SKM-1 (cell line): Measurements from ENCODE around the gene HOXA13.
A peak's percentile ranks its signal among the peaks of the same experiment; 100 is the strongest.

Experiments used
- DNase-seq: peaks from one replicate; lab custom pipeline; 2025; ENCODE audit not compliant: unreplicated experiment; lab: John Stamatoyannopoulos, UW

HOXA13 gene

DNA sequence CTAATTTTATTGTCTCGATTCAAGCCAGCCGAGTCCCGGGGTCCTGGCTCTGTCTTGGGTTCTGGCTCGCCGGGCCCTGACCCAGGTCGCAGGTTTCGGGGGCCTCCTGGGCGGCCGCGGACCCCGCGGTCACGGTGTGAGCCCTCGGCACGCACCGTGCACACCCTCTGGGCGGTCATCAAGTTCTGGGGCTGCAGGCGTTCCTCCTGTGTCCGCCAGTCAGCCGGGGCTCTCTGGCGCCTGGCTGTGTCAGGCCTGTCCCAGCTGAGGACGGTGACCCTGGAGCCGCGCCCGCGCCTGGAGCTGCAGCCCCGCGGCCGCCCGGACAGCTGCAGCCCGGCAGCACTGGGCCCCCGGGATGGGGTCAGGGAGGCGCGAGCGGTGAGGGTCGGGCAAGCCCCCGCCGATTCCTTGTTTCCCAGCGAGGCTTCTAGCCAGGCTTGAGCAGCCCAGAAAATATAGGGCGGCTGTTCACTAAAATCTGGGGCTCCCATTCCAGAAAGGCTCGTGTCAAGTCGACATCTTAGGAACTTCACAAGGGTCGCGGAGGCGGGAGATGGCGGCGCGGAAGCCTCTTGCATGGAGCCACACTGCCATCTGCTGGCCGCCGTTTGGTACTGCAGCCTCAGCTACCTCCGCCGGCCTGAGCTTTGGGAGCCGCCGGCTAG, 39.2 kb downstream of the HOXA13 start:
- DNase-seq = peak; percentile 68

DNA sequence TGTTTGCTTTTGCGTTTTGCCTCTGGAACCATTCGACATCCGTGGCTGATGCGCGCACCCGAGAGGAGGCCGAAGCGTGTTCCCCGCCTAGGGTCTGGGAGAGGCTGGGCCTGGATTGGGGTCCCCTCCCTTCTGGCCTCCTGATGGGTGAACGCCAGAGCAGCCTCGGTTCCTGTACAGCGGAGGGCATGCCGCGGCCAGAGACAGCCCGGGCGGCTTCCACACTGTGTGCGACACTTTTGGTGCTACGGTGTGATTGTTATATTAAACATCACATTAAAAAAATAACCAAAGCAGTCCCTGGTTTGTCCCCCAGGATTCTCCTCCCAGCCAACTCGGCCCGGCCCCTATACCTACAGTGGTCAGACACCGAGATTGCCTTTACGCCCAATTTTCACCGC, 39.7 kb downstream of the HOXA13 start:
- DNase-seq = no peak

DNA sequence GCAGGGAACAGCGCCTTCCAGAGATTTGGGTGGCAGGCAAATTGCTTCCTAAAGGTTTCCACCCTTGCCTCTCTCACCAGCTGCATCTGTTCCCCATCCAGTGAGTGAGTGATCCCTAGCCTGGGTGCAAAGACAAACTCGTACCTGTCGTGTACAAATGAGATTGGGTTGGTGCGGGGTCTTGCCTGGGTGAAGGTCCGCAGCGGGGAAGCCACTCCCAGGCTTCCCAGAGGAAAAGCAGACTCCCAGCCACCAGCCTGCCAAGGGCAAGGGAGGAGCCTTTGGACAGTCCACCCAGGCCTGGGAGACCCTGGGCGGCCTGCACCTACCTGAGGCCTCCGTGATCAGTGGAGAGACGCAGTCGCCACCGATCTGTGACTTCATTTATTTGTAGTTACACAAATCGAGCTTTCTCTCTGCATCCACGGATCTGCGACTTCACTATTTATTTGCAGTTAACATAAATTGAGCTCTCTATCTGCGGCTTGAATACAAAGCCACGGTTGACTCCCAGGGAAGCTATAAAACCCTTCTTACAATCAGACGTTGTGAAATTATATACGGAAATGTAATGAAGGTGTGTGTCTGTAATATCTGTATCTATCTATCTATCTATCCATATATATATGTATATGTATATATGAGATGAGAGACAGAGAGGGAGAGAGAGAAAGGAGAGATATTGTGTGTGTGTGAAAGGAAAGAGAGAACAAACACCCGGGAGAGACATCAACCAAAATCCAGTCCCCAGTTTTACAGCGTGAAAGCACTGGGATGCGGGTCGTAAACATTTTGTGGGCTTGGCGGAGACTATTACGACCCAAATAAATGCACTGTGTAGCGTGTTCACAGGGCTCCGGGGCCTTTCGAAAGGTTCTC, 40.4 kb downstream of the HOXA13 start:
- DNase-seq = no peak

DNA sequence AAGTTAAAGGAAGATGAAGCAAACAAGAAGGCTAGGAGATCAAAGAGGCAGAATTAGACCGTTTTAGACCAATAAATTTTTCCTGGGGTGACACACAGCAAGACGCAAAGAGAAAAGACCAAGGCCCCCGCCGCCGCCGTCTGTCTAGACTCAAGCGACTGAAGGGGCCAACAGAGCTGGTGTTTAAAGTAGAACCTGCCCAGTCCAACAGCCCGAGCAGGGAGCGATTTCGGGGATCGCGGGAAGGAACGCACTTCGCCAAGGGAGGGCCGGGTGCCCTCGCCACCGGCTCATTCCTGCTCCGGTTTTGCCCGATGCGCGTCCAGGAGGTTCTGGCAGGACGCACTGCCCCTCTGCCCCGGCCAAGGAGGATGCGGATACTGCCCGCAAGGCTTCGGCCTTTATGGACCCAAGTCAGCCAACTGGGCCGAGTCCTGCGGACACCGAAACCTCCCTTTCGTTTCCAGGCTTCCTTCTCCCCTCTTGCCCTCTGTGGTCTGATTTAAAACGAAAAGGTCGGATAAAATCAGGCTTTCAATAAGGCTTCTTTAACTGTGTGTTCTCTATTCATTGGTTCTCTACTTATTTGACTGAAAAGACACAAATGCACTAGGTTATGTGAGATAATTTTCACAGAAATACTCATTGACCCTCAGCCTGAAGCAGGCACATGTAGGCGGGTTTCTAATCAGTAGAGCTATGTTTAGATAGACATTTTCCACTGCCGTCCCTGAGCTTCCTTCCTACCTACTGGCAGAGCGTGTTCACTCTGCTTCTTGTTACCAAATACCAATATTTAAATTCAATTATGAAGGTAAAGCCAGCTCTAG, 41.2 kb downstream of the HOXA13 start:
- DNase-seq = no peak

DNA sequence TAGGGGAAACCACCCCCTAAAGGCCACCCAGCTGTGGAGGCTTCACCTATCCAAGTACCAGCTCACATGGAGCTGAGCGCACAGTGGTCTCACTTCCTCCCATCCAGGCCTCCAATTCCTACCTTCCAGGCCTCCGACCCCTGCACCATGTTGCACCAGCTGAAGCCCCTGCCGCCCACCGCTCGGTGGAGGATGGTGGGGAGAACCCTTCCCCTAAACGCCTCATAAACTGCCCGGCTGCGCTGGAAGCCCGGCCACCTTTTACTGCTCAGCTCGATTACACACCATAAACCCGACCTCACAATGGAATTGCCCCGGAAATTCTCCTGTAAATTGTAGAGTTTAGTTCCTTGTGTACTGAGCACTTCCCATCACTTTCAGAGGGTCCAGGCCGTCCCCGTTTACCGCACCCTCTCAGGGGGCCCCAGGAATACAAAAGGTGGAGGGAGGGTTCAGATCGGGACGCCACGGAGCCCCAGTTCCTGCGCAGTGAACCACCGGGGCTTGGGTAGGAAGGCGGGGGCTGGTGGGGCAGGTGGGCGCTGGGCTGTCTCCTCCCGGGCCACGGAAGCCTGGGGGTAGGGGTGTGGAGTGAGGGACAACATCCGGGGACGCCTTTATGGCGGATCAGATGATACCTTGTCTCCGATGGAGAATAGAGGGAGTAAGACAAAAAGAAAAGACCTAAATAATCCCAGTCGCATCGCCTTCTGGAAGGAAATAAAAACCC, 42.0 kb downstream of the HOXA13 start:
- no peak for DNase-seq

DNA sequence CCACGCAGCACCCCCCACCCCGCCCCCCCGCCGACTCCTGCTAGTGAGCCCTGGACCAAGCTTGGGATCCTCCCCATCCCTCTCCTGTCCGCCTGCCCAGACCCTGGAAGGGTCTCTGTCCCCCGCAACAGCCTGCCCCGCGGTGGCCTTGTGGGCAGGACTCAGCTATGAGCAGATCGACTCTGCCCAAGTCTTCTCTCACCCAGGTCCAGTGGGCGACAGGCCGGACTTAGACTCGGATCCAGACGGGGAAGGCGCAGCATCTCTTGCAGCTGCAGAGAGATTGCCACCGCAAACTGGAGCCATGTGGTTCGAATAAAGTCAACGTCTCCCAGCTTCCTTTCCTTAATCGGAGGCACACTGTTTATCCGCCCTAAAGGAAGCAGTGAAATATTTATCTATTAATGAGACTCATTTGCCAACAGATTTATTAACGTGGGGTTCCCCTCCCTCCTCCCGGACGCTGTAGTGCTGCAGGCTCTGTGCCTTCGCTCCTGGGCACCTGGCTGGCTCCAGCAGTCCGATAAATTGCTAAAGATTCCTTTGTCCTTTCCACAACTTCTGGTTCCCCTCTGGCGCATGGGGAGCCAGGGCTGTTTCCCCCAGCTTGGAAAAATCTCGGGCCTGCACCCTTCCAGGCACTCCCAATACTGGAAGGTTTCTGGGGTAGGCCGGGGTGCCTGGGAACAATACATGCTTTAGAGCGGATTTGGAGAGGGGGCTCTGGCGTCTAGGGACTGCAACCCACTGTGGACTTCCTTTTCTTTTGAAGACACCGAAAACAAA, 42.8 kb downstream of the HOXA13 start:
- DNase-seq = no peak

DNA sequence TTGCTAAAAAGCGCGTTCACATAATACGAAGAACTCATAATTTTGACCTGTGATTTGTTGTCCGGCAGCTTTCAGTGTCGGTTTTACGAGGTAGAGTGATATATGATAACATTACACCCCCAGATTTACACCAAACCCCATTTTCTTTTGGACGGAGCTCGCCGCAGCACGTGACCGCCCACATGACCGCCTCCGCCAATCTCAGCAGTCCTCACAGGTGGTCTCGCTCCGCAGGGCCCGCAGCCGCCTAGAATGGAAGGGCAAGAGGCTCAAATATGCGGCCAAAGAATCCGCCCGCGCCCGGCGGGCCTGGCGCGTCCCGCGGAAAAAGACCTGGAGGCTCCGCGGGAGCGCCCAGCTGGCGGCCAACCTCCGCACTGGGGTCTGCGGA, 43.4 kb downstream of the HOXA13 start, which contains the start of gene HOXA7:
Gene HOXA7 (minus strand): TSS at position 168 of the 391 bp plus-strand sequence. CDS start 130 bp downstream, at position 38.
- no peak for DNase-seq

DNA sequence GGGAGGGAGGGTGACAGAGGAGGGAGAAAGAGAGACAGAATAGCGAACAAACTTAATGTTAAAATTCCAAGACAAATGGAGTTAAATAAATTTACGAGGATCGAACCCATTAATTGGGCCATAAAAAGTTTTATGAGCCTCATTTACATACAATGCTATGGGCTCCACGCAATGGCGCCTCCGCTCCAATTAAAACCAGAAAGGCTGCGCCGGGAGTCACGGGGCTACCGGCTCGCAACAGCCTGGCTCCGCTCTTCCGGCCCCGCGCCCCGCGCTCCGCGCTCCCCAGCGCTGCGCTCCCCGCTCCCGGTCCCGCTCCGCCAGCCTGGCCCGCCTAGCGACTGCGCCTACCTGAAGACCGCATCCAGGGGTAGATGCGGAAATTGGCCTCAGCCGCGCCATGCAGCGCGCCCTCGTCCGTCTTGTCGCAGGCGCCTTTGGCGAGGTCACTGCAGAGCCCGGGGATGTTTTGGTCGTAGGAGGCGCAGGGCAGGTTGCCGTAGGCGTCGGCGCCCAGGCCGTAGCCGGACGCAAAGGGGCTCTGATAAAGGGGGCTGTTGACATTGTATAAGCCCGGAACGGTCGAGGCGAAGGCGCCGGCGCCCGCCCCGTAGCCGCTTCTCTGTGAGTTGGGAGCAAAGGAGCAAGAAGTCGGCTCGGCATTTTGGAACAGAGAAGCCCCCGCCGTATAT, 43.9 kb downstream of the HOXA13 start:
- DNase-seq = no peak

DNA sequence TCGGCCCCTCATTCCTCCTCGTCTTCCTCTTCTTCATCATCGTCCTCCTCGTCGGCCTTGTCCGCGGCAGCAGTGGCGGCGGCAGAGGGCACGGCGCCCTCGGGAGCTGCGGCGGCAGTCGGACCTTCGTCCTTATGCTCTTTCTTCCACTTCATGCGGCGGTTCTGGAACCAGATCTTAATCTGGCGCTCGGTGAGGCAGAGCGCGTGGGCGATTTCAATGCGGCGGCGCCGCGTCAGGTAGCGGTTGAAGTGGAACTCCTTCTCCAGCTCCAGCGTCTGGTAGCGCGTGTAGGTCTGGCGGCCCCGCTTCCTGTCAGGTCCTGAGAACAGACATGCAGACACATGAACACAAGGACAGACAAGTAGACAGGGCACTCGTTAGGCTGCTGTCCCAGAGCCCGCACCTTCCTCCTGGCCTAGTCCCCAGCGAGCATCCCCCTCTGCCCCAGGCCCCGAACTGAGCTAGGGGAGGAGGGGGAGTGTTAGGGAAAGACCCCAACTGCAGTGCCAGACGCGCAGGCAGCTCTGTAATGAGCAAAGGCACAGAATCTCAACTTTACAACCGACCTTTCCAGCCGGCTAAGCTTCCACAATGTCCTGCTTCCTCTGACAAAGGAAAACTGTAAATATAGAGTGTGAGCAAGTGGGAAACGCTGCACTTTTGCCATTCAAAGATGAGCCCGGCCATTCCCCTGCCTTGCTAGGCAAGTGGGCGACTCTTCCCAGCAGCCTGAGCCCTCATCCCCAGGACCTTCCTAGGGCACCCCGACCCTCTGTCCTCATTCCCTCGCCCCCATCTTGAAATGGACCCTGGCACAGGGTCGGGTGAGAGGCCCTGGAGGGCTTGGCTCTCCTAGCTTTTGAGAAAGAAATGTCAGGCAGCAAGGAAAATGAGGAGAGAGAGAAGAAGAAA, 44.7 kb downstream of the HOXA13 start:
- no peak for DNase-seq

DNA sequence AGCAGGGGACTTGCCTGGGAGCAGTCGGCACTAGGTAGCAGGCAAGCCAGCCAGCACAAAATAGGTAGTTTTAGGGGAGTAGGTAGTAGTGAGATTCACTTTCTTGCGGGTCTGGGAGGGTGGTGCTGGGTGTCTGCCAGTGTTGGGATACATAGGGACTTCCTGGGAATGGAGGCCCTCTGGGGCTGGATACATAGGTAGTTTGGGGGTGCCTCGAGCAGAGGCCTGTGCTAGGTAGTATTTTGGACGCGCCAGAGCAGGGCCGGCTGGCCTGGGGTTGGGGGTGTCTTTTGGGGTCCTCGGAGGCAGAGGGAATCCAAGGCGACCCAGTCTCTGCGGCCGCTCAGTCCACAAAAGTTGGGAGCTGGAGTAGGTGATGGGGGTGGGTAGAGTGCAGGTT, 45.5 kb downstream of the HOXA13 start:
- DNase-seq = no peak

DNA sequence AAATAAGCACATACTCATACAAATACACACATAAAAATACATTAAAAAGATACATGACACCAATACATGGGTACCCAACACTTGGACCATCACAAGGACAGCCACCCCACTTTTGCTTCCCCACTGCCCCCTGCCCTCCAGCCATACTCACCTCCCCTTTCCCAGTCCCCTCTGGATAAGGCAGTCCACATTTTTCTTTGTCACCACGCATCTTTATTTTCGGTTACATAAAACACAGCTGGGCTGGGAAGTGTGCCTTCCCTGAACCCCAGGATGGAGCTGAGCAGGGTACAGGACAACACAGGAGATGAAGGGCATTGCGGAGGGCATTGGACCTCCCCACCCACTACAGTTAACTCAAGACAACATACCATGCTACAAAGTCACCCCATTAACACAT, 46.4 kb downstream of the HOXA13 start:
- no peak for DNase-seq

DNA sequence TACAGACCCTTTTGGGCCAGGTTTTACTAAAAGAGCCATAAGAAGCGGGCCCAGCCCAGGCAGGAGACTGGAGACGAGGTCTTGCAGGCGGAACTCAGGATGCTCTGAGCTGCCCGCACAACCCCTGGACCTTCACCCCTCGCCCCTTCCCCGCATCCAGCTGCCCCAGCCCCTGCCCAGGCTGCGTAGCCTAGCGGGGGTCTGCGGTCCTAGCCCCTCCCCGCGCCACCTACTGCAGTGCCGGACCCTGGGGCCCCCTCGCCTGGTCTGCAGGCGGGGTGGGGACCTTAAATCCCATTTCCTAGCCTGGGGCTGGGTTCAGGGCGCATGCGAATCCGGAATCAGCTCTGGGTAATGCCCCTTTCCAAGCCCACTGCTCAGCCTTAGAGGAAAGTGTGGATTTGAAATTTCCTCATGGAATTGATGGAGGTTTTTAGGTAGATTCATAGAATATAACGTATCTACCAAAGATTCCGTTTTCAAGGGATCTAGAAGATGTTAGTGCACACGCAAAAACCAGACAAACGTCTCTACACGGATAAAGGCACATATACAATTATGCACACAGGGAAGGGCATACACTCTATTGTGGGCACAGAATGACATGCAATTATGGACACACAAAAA, 47.0 kb downstream of the HOXA13 start:
- DNase-seq = no peak

DNA sequence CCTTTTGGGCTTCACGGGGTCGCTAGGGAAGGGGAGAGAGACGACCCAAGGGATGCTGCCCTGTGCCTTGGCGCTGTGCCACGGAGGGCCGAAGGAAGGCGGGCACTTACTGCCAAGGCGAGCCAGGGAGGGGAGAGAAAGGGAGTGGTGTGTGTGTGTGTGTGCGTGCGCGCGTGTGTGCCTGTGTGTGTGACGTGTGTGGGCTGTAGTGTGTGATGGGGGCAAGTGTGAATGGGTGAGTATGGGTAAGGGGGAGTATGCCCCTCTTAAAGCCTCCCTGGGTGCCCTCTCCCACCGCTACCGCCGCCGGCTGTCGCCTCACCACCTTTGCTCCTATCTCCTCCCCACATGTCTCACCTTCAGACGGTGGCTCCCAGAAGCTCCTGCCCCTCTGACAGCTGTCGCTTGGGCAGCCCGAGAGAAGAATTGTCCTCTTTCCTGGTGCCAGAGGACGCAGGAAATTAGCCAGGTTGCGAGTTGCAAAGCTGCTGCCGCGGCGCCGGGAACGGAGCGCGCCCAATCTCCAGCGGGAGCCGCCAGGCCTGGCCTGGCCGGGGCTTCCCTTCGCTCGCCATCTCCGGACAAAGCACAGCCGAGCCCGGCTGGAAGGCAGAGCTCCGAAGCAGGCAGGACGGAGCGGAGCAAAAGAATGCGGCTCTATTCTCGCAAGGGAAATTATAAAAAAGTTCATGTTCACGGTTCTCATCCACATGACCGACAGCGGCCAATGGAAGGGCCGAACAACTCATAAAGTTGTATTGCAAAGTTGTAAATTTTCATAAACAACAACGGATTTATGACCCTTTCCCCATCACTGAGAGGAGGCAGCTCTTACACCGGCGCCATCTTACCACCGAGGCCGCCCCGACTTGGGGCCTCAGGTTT, 47.7 kb downstream of the HOXA13 start, which contains the start of gene HOXA3:
Gene HOXA3 (minus strand): TSS at position 653 of the 885 bp plus-strand sequence. CDS start 41,943 bp downstream, outside the sequence.
- DNase-seq = no peak

DNA sequence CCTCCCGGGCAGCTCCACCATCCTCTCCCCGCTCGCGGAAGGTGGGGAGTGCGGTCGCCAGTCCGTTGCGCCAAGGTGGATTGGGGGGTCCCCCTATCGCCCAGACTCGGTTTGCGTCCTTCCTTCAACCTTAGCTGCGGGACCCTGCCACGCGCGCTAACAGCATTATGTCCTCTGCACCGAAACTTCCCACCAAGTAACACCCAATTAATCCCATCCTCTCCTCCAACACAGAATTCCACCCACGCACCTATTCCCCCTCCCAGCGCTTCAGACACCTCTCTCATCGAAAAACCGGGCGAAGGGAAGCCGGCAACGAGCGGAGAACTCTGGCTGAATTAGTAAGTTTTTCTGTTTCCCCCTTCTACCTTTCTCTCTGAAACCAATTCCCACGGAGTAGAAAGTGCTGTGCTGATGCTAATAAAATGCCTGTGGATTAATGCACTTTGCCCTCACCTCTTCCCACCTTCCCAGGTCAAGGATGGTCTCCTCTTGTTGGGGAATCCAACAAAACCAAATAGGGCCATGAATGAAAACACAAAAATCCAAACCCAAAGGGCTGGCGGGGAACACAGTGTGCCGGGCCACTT, 48.5 kb downstream of the HOXA13 start:
- no peak for DNase-seq

DNA sequence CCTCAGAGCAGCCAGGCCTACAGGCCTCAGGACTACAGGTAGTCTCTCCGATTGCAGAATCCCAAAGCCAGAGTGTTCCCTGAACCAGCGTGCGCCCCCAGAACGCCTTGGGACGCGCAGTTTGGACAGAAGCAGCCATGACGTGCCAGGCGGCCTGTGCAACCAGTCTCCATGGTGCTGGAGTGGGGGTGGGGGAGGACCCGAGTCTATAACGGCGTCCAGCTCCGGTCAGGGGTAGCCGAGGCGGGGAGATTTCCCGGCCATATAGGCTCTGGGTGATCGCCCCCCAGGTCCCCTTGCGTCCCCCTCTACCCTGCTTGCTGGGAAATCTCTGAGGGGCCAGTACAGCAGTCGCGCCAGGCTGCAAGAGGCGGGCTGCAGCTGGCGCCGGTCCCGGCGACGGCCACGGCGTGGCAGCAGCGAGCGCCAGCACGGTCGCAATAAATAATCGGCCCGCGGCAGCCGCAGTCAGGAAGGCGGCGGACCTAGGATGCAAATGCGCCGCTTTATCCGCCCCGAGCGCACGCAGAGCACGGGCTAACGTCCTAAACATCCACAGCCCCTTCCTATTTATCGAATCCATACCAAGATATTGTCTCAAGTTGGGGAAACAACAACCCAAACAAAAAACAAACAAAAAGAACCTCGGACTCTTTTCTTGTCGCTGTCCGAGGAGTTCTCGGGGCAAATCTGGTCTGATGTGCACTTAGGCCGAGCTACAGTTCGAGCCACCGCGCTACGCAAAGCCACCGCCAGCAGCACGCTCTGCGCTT, 49.1 kb downstream of the HOXA13 start:
- DNase-seq = no peak
